ENCODE data around the gene BAG3.
"Not testable (repeated sequence)": the region's sequence is repeated elsewhere in the genome, so short reads cannot be mapped to it uniquely, and the experiment has no call there.

BAG3 gene

GRCh38 chr10:119611433-119611832 lies 39.7 kb upstream of the BAG3 start:
- H3K36me3 ChIP-seq (ENCODE audit: control insufficient read depth, insufficient read depth, low read length), result no peaks in the 10 kb centered on the region
- H3K4me3 ChIP-seq (replicated peaks; ENCODE audit: low read depth, low read length), result no peak overlapping the region
- no peak for DNase-seq (ENCODE audit: extremely low read depth, insufficient read length)
- H3K27me3 ChIP-seq (replicated peaks; ENCODE audit: control insufficient read depth, insufficient read depth, low read length), result no peaks in the 10 kb centered on the region
- TF ChIP-seq, protein P1, sequence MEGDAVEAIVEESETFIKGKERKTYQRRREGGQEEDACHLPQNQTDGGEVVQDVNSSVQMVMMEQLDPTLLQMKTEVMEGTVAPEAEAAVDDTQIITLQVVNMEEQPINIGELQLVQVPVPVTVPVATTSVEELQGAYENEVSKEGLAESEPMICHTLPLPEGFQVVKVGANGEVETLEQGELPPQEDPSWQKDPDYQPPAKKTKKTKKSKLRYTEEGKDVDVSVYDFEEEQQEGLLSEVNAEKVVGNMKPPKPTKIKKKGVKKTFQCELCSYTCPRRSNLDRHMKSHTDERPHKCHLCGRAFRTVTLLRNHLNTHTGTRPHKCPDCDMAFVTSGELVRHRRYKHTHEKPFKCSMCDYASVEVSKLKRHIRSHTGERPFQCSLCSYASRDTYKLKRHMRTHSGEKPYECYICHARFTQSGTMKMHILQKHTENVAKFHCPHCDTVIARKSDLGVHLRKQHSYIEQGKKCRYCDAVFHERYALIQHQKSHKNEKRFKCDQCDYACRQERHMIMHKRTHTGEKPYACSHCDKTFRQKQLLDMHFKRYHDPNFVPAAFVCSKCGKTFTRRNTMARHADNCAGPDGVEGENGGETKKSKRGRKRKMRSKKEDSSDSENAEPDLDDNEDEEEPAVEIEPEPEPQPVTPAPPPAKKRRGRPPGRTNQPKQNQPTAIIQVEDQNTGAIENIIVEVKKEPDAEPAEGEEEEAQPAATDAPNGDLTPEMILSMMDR (IDR thresholded peaks at IDR 0.05; ENCODE audit: insufficient read depth, low read length, poor library complexity, severe bottlenecking), result no peak

- DNase-seq (ENCODE audit: extremely low read depth, insufficient read length), result no peak
- TF ChIP-seq, protein P1 (IDR thresholded peaks at IDR 0.05; ENCODE audit: insufficient read depth, low read length, poor library complexity, severe bottlenecking), result no peak
- Histone ChIP-seq H3K27me3 (replicated peaks; ENCODE audit: control insufficient read depth, insufficient read depth, low read length) (no peaks in the 10 kb centered on the region), H3K4me3 (replicated peaks; ENCODE audit: low read depth, low read length) (no peak overlapping the region), H3K36me3 (ENCODE audit: control insufficient read depth, insufficient read depth, low read length) (no peaks in the 10 kb centered on the region)
These were observed 37.4 kb upstream of the BAG3 start for GRCh38 chr10:119613741-119614140.

DNA sequence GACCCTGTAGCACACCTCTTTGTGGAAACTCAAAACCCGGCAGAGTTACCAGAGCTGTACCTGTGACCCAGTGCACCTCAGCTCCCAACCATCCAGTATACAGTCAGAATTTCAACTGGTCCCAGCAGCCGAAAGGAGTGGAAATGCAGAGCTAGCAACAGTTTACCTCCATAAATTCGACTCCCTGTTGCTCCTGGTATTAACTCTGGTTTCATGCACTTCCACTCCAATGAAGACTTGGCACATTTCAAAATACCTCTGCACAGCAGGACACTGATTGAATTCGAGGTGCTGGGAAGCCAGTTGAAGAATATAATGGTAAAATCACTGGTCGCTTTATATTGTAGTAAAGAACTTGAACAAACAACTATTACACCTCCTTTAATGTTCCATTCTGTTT lies 36.5 kb upstream of the BAG3 start:
- Histone ChIP-seq H3K27me3 (replicated peaks; ENCODE audit: control insufficient read depth, insufficient read depth, low read length) (no peaks in the 10 kb centered on the region), H3K36me3 (ENCODE audit: control insufficient read depth, insufficient read depth, low read length) (no peaks in the 10 kb centered on the region), H3K4me3 (replicated peaks; ENCODE audit: low read depth, low read length) (no peak overlapping the region)
- TF ChIP-seq, protein P1 (IDR thresholded peaks at IDR 0.05; ENCODE audit: insufficient read depth, low read length, poor library complexity, severe bottlenecking), result no peak
- no peak for DNase-seq (ENCODE audit: extremely low read depth, insufficient read length)

GRCh38 chr10:119616882-119617570 lies 34.2 kb upstream of the BAG3 start:
- no peak overlapping the region for H3K4me3 ChIP-seq (replicated peaks; ENCODE audit: low read depth, low read length)
- TF ChIP-seq, protein P1 (IDR thresholded peaks at IDR 0.05; ENCODE audit: insufficient read depth, low read length, poor library complexity, severe bottlenecking), result no peak
- DNase-seq (ENCODE audit: extremely low read depth, insufficient read length), result no peak
- no peaks in the 10 kb centered on the region for H3K27me3 ChIP-seq (replicated peaks; ENCODE audit: control insufficient read depth, insufficient read depth, low read length)
- no peaks in the 10 kb centered on the region for H3K36me3 ChIP-seq (ENCODE audit: control insufficient read depth, insufficient read depth, low read length)

DNA sequence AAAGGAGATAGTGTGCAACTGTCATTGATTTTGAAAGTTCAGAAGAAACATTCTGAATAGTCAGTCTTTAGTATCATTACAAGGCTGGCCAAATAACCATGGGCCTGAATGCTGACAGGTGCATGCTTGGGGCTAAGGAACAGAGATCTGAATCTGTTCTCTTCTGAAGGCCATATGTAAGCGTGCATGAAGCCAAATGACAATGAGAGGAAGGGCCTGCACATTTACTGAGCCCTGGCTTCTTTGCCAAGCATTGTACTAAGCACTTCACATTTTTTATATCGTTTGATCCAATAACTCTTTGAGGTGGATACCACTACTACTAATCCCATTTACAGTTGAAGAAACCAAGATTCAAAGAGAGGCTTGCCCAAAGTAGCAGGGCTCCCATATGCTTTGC lies 32.0 kb upstream of the BAG3 start:
- Histone ChIP-seq H3K27me3 (replicated peaks; ENCODE audit: control insufficient read depth, insufficient read depth, low read length) (no peaks in the 10 kb centered on the region), H3K4me3 (replicated peaks; ENCODE audit: low read depth, low read length) (no peak overlapping the region), H3K36me3 (ENCODE audit: control insufficient read depth, insufficient read depth, low read length) (no peaks in the 10 kb centered on the region)
- DNase-seq (ENCODE audit: extremely low read depth, insufficient read length), result no peak
- TF ChIP-seq, protein P1 (IDR thresholded peaks at IDR 0.05; ENCODE audit: insufficient read depth, low read length, poor library complexity, severe bottlenecking), result no peak

DNA sequence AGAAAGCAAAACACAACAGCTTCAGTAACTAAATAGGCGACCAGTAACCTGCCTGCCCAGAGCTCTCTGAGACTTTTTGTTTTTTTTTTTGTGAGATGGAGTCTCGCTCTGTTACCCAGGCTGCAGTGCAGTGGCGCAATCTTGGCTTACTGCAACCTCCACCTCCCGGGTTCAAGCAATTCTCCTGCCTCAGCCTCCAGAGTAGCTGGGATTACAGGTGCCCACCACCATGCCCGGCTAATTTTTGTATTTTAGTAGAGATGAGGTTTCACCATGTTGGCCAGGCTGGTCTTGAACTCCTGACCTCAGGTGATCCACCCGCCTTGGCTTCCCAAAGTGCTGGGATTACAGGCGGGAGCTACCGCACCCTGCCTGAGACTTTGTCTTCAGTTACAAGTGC lies 31.4 kb upstream of the BAG3 start:
- not testable (repeated sequence) for DNase-seq (ENCODE audit: extremely low read depth, insufficient read length); H3K27me3 ChIP-seq (replicated peaks; ENCODE audit: control insufficient read depth, insufficient read depth, low read length); H3K36me3 ChIP-seq (ENCODE audit: control insufficient read depth, insufficient read depth, low read length); H3K4me3 ChIP-seq (replicated peaks; ENCODE audit: low read depth, low read length)

Data from GM06990 (cell line).